Pulmonary artery endothelial cell (primary cell): ENCODE data around the gene ETFDH. TPM values are rescaled to one million over a fixed set of nuclear protein-coding genes. Genes with fewer than 3 reads are reported as not detected.
"Not testable (repeated sequence)": the region's sequence is repeated elsewhere in the genome, so short reads cannot be mapped to it uniquely, and the experiment has no call there.

Experiments
- DNase-seq: peaks from one replicate; pipeline ENCODE4 v3.0.0-alpha.2; 2011; ENCODE audit warnings: low read depth, low spot score
- total RNA-seq: library from RNA; depleted of rRNA; stranded (reverse); fragments of >200 nt; gene quantifications from 2 replicates; pipeline ENCODE4 v1.2.3, GENCODE V29; 2014

ETFDH gene
- total RNA-seq, 1 donor from 2014 or later, result 15.9 TPM

- no peak for DNase-seq
Measured at GRCh38 chr4:158678767-158679166, 6.7 kb downstream of the ETFDH start.

- DNase-seq, result no peak
Measured at GRCh38 chr4:158681629-158682028, 9.5 kb downstream of the ETFDH start.

DNA sequence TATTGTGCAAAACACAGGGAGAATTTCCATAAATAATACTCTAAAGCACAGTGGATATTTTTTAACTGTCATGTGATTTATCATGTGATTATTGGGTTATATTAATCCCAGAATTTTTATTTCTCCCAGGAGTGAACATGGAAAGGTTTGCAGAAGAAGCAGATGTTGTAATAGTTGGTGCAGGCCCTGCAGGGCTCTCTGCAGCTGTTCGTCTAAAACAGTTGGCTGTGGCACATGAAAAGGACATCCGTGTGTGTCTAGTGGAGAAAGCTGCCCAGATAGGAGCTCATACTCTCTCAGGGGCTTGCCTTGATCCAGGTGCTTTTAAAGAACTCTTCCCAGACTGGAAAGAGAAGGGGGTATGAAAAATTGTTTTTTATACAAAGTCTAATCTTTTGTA is 10.0 kb downstream of the ETFDH start:
- DNase-seq, result no peak

DNA sequence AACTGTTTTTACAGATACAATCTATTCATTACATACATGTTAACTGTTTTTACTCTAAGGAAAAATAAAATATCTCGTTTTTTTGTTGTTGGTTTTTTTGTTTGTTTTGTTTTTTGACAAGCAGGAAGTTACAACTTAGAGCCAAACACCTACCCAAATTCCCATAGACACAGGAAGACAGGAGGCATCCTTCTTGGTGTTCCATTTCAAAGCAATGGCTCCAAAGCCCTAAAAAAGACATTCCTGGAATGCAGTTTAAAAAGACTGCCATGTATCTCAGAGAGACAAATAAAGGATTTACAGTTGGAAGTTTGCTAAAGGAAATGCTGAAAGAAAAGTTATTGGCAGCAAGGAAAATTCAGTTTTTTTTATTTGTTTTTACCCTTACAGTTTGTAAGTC is 16.7 kb downstream of the ETFDH start:
- no peak for DNase-seq

GRCh38 chr4:158704274-158704673 is 32.2 kb downstream of the ETFDH start:
- no peak for DNase-seq

- DNase-seq, result no peak
Measured at GRCh38 chr4:158710814-158711213, 38.7 kb downstream of the ETFDH start.

- not testable (repeated sequence) for DNase-seq
Measured at GRCh38 chr4:158712622-158713021, 40.5 kb downstream of the ETFDH start.

GRCh38 chr4:158714937-158715336 is 42.8 kb downstream of the ETFDH start:
- DNase-seq, result no peak

DNA sequence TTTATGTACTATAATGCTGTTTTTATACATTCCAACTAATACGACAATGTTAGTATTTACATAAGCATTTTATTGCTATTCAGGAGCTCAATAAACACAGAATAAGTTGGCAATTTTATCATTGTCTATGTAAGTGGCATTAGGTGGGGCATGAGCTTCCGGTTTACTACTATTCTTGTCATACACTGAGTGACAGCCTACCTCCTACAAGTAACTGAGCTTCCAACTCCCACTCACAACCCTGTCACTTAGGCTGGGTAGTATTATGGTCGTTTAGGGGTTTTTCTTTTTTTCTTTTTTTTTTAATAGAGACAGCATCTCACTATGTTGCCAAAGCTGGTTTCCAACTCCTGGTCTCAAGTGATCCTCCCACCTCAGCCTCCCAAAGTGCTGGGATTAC is 43.7 kb downstream of the ETFDH start:
- DNase-seq, result no peak

DNA sequence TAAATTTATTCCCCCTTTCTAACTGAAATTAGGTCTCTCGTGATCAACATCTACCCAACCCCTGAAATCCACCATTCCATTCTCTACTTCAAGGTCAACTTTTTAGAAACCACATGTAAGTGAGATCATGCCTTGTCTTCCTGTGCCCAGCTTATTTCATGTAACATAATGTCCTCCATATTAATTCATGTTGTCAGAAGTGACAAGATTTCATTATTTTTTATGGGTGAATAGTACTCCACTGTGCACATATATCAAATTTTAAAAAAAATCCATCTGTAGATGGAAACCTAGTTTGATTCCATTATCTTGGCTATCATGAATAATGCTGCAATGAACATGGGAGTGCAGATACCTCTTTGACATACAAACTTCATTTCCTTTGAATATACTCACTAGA is 49.6 kb downstream of the ETFDH start:
- no peak for DNase-seq

GRCh38 chr4:158722291-158722916 is 50.3 kb downstream of the ETFDH start:
- no peak for DNase-seq

DNA sequence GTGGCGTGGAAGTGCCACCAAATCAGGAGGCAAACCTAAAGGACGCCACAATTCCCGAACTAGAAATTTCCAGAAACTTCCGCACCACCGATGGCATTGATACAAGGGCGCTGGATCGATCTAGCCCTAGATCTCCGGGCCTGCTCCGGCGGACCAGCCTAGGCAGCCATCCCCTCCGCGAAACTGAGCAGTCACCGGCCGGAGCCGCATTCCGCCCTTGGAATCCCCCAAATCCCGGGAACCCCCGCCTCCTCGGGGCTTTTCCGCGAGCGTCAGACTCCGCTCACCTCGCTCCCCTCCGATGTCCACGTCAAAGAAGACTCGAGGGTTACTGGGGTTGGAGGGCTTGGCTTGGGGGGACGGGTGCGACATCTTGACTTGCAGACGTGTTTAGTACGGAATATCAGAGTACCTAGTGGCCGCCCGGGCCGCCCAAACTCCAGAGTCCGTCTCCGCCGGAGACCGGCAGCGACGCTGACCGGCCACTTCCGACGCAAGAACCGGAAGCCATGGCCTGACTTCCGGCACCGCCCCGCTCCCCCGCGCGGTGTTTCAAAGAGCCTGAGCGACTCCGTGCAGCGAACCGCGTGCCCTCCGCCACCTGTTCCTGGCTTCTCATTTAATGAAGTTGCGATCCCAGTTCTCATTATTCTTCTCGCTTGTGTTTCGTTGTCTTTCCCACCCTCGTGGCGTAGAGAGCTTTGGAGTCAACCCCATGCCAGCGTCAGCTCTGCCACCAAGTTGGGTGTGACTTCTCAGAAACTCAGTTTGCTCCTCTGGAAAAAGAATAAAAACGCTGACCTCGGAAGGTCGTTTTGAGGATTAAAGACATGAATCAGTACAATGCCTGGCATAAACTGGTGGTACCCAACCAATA is 51.1 kb downstream of the ETFDH start, which contains the start of gene PPID:
Gene PPID, minus strand, starts transcription at position 480 of the 877 bp plus-strand sequence. Its CDS starts 108 bp downstream, at position 372.
- no peak for DNase-seq

GRCh38 chr4:158724637-158725036 is 52.5 kb downstream of the ETFDH start:
- DNase-seq, result no peak

DNA sequence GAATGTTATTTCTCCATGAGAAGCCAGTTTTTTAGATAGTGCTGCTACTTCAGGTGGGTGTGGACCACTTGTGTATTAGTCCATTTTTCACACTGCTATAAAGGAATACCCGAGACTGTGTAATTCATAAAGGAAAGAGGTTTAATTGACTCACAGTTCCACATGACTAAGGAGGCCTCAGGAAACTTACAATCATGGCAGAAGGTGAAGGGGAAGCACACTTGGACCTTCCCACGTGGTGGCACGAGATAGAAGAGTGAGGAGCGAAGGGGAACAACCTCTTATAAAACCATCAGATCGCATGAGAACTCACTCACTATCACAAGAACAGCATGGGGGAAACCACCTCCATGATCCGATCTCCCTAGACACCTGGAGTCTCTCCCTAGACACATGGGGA is 54.5 kb downstream of the ETFDH start:
- no peak for DNase-seq

- DNase-seq, result no peak
Measured at GRCh38 chr4:158728236-158728635, 56.1 kb downstream of the ETFDH start.

DNA sequence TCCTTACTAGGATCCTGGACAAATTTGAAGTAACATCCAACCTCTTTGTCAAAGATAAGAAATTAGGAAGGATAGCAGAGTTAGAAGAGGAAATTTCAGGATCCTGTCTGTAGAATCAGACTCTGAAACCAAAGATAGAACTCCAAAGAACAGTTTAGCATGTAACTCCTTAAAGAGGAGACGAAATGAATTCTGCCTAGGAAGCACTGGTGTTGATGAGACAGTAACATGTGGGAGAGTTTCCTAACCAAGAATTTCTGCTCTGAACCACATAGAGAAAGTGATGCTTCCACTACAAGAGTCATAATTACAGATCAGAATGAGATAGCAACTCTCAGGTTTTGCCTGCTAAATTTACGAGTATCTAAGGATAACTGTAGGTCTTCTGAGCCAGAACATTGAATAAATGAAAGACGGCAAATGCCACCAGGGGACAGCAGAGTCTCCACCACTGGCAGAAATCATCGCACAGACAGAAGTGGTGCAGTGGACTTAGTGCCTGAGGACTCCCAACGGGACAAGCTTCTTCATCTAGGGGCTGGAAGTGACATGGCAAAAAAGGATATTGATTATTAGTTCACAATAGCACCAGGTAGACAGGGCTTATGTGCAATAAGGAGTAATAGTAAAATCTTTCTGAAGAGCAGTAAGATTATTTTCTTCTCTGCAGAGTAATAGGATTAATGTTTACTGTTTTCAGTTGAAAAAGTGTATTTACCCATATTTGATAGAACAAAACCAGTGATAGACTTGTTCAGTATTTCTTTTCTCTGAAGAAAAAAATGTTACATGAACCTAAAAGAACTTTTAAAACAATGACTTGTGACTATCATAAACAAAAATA is 57.8 kb downstream of the ETFDH start:
- DNase-seq, result no peak

DNA sequence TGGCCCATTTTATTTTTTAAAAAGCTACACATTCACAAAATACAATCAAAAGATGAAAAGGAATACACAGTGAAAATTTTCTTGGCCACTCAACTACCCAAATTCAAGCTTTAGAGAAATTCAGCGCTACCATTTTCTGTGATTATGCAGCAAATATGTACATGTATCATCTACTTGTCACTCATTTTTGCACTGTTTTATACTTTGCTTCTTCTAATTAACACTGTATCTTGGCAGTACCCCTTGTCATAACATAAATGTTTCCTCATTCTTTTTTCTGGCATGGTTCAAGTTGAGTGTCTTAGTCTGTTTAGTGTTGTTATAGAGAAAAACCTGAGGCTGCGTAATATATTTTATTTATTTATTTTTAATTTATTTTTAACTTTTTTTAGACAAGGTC is 66.8 kb downstream of the ETFDH start:
- no peak for DNase-seq

DNA sequence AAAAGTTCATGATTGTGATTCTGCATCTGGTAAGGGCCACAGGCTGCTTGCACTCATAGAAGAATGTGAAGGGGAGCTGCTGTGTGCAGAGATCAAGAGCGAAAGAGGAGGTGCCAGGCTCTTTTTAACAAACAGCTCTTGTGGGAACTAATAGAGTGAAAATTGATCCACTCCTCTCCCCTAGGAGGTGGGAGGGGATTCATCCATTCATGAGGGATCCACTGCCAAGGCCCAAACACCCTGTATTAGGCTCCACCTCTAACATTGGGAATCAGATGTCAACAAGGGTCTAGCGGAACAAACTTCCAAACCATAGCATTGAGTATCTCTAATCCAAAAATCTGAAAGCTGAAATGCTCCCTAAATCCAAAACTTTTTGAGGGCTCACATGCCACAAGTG is 67.5 kb downstream of the ETFDH start:
- no peak for DNase-seq

DNA sequence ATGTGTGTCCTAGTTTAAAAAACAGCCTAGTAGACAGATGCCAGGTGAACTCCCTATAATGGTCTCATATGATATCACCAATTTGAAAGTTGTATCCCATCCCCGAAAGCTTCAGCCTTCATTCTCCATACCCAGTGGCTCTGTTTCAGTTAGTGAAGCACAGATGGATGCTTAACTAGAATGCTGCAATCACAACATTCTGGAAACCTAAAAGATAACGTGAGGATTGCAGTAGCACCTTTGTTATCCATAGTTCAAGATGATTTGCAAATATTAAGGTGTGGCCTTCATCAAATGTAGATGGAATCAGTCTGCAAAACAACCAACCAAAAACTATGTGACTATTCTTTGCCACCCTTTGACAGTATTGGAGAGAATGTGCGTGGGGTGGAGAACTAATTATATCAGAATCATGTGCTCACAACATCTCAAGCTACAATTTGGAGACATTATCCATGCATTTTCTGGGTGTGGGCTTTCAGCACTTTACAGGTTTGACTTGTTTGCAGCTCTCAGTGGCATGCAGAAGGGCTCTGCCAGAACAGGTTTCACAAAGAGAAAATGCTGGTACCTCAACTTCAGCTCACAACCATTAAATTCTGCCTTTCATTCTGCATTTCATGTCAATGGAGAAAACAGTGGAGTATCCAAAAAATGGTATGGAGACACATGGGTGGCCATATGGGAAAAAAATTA is 69.4 kb downstream of the ETFDH start:
- no peak for DNase-seq

- DNase-seq, result not testable (repeated sequence)
Measured at GRCh38 chr4:158746537-158746936, 74.4 kb downstream of the ETFDH start.

DNA sequence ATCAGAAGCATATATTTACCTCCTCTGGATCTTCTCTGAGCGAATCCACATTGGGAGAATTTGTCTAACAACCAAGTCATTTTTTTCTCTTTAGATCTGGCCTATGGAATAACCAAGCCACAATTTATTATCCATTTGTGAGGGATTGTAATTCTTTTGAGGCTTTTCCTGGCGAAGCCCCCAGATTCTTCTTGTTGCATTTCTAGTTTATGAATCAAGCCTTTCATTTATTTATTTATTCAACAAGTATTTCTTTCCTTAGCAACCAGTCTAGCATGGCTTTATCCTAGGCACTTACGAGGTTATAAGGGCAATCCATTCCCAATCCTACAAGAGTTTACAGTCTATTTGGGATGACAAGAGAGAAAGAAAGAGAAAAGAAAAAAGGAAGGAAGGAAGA is 78.3 kb downstream of the ETFDH start:
- no peak for DNase-seq
